GM12864 (cell line): ENCODE measurements around the gene MTX1.

Experiments
- DNase-seq: peaks from one replicate; pipeline ENCODE4 v3.0.0-alpha.2; 2011; ENCODE audit warnings: low read depth
- H3K4me3 ChIP-seq: 2 replicates; pipeline ENCODE4 v1.5.1; 2011; ENCODE audit warnings: mild to moderate bottlenecking, low read depth, low read length, control low read depth
- CTCF ChIP-seq: IDR thresholded peaks from 2 replicates; pipeline ENCODE4 v1.5.1; 2011; ENCODE audit warnings: low read depth, mild to moderate bottlenecking, moderate library complexity, low read length, control low read depth, inconsistent platforms; ENCODE audit errors: missing control alignments

The MTX1 gene

GRCh38 chr1:155172732-155173477 lies 35.6 kb upstream of the MTX1 start, which contains the start of gene KRTCAP2:
Gene KRTCAP2, minus strand, starts transcription at chr1:155173304. Its CDS starts 80 bp downstream, at chr1:155173224.
- TF ChIP-seq CTCF: peak; percentile 96
- peak; percentile 92 for DNase-seq
- peak within 1 kb of the TSS; percentile 97 for H3K4me3 ChIP-seq

DNA sequence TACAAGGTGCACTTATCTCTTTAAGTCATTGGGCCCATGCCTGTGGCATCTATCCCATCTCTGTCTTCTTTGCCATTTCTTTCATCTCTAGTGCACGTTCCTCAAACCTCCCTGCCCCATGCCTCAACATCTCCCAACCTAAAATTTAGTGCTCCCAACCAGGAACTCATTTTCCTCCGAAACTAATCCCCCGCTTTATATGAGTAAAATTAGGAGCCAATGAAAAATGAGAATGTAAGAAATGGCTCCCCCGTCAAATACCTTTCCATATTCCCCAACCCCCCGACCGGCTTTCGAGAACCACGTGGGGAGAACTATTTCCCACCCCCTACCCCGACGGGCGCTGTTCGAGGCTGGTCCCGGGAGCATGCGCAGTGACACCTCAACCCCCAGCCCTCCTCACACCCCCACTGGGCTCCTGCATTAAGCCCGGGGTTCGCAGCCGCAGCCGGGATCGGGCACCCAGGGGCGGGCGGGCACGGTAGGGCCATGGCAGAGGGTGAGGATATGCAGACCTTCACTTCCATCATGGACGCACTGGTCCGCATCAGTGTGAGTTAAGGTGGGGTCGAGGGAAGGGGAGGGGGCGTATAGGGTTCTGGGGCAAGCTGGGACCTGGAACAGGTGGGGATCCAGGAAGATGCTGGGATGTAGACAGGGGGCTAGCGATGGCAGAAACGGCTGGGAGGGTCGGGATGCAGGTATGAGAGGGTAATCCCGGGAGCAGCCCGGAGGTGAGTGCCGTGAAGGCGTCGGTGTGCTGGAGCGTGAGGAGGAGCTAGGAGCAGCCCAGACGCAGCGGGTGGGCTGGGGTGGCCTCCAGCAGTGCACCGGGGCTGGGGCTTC lies 34.8 kb upstream of the MTX1 start, which contains the start of gene TRIM46:
TRIM46 (plus strand) TSS at position 372 of the 846 bp plus-strand sequence; CDS start at position 490, 118 bp downstream.
- TF ChIP-seq CTCF: no peak
- no peak for DNase-seq
- H3K4me3 ChIP-seq: peak within 1 kb of the TSS; percentile 97

DNA sequence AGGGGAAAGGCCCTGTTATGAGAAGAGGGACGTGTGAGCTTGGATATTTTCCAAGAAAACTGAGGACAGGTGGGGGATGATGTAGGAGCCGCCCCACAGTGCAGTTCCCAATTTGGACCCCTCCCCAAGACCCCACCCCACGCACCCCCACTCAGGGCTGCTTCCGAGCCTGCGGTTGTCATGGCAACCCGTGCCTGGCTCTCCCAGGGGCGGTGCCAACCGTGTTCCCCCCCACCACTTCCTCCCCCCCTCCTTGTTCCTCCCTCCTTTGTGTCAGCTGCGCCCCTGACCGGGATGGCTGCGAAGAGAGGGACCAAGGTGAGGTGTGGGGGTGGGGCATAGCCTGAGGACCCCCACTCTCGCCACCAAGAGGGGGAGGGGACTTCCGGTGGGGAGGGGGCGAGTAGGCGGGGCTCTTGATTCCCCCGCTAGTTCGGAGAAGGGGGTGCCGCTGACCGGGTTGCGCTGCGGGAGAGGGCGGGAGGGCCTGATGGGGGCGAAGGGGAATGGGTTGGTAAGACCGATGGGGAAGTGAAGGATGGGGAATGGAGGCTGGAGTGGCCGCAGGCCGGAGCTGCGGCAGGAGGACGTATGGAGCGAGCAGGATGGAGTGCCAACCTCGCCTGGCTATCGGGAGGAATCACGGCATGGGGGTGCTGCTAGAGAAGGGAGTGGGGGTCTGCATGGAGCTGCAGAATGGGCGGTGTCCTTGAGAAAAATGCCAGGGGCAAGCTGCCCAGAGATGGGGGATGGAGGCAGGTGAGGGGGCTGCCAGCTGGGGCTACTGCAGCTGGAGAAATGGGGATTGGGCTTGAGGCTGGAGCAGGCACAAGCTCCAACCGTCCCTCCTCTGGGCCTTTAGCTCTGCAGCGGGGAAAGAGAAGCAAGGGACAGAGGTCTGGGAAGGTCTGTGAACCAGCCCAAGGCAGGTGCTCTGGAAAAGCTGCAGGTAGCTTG lies 33.9 kb upstream of the MTX1 start:
- peak overlapping the region; percentile 39 for H3K4me3 ChIP-seq
- TF ChIP-seq CTCF: no peak

DNA sequence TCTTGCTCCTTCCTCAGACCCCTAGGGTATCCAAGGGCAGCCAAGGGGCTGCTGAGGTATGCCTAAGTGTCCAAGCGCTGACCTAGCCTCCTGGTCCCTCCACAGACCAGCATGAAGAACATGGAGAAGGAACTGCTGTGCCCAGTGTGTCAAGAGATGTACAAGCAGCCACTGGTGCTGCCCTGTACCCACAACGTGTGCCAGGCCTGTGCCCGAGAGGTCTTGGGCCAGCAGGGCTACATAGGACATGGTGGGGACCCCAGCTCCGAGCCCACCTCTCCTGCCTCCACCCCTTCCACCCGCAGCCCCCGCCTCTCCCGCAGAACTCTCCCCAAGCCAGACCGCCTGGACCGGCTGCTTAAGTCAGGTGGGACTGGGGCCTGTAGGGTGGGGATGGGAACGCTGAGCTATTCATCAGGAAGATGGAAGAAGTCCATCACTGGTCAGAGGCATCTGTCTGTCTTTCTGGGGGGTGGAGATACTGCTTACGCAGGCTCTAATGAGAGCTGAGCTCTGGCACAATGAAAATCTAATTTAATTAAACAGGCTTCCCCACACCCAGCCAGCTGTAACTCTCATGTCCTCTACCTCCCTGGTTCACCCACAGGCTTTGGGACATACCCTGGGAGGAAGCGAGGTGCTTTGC lies 33.1 kb upstream of the MTX1 start:
- no peak for TF ChIP-seq CTCF
- H3K4me3 ChIP-seq: no peak overlapping the region
- DNase-seq: no peak

More for the DNA sequence above, 33.9 kb upstream of the MTX1 start:
- no peak for DNase-seq

DNA sequence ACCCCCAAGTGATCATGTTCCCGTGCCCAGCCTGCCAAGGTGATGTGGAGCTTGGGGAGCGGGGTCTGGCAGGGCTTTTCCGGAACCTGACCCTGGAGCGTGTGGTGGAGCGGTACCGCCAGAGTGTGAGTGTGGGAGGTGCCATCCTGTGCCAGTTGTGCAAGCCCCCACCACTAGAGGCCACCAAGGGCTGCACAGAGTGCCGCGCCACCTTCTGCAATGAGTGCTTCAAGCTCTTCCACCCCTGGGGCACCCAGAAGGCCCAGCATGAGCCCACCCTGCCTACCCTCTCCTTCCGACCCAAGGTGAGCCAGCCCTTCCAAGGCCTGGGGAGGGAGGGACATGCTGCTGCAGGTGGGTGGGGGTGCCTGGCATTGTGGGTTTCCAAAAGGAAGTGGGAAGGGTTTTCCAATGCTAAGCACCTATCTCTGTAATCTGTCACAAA lies 32.5 kb upstream of the MTX1 start:
- no peak for DNase-seq

More for the DNA sequence above, 32.5 kb upstream of the MTX1 start:
- TF ChIP-seq CTCF: peak; percentile 7
- H3K4me3 ChIP-seq: no peak overlapping the region
